Neural progenitor cell (in vitro differentiated cells): ENCODE data around the gene KDM4B. TPM values are rescaled to one million over a fixed set of nuclear protein-coding genes. Genes with fewer than 3 reads are reported as not detected.

ENCODE experiments used
- DNase-seq: peaks from one replicate; pipeline ENCODE4 v3.0.0-alpha.2; 2016; ENCODE audit warnings: low spot score
- H2AFZ ChIP-seq: fragments of 200-600 bp; sonication (generic); replicated peaks from 2 replicates; pipeline ENCODE4 v1.6.1; 2016; ENCODE audit warnings: antibody characterized with exemption
- H3F3A ChIP-seq: fragments of 200-600 bp; sonication (generic); 2 replicates; pipeline ENCODE4 v1.6.1; 2016; ENCODE audit warnings: antibody characterized with exemption, low read depth
- H3K27ac ChIP-seq: fragments of 200-600 bp; sonication (generic); 2 replicates; pipeline ENCODE4 v1.5.1; 2016; ENCODE audit warnings: mild to moderate bottlenecking
- H3K27me3 ChIP-seq: fragments of 200-600 bp; sonication (generic); 2 replicates; pipeline ENCODE4 v1.6.1; 2016; ENCODE audit warnings: mild to moderate bottlenecking, moderate library complexity
- H3K36me3 ChIP-seq: fragments of 200-600 bp; sonication (generic); 2 replicates; pipeline ENCODE4 v1.5.1; 2016
- H3K4me1 ChIP-seq: fragments of 200-600 bp; sonication (generic); 2 replicates; pipeline ENCODE4 v1.6.1; 2016; ENCODE audit warnings: mixed run types
- H3K4me2 ChIP-seq: fragments of 200-600 bp; sonication (generic); 2 replicates; pipeline ENCODE4 v1.6.1; 2016
- H3K4me3 ChIP-seq: fragments of 200-600 bp; sonication (generic); 2 replicates; pipeline ENCODE4 v1.5.1; 2016
- H3K79me2 ChIP-seq: fragments of 200-600 bp; sonication (generic); 2 replicates; pipeline ENCODE4 v1.6.1; 2016; ENCODE audit warnings: low read depth
- H3K9ac ChIP-seq: fragments of 200-600 bp; sonication (generic); 2 replicates; pipeline ENCODE4 v1.6.1; 2016
- H3K9me3 ChIP-seq: fragments of 200-600 bp; sonication (generic); 2 replicates; pipeline ENCODE4 v1.5.1; 2016; ENCODE audit warnings: low read depth
- H4K20me1 ChIP-seq: fragments of 200-600 bp; sonication (generic); 2 replicates; pipeline ENCODE4 v1.6.1; 2016; ENCODE audit warnings: low read depth
- H3K27ac Mint-ChIP-seq: 3 replicates; pipeline ENCODE4 v1.8.0; 2021; ENCODE audit warnings: mixed read lengths
- H3K27me3 Mint-ChIP-seq: 2 replicates; pipeline ENCODE4 v1.8.0; 2022; ENCODE audit warnings: low read depth, mild to moderate bottlenecking, inconsistent platforms, moderate library complexity, mixed read lengths; ENCODE audit not compliant: insufficient read depth
- H3K36me3 Mint-ChIP-seq: 3 replicates; pipeline ENCODE4 v1.8.0; 2021; ENCODE audit warnings: mixed read lengths
- H3K4me1 Mint-ChIP-seq: 3 replicates; pipeline ENCODE4 v1.8.0; 2021; ENCODE audit warnings: mixed read lengths
- H3K4me3 Mint-ChIP-seq: 3 replicates; pipeline ENCODE4 v1.8.0; 2021; ENCODE audit warnings: mild to moderate bottlenecking, moderate library complexity, mixed read lengths
- H3K9me3 Mint-ChIP-seq: 3 replicates; pipeline ENCODE4 v1.8.0; 2020; ENCODE audit warnings: mixed read lengths
- EZH2 ChIP-seq: fragments of 200-600 bp; sonication (generic); IDR thresholded peaks from 2 replicates; pipeline ENCODE4 v1.6.1; 2017; ENCODE audit warnings: antibody characterized with exemption, mild to moderate bottlenecking, moderate library complexity
- EZH2phosphoT487 ChIP-seq: fragments of 200-600 bp; sonication (generic); IDR thresholded peaks from 2 replicates; pipeline ENCODE4 v1.6.1; 2017; ENCODE audit warnings: antibody characterized with exemption
- total RNA-seq: library from RNA; depleted of rRNA; stranded (reverse); fragments of >200 nt; gene quantifications from 2 replicates; pipeline ENCODE4 v1.2.3, GENCODE V29; 2015; ENCODE audit warnings: low replicate concordance
- TF ChIP-seq, protein P1 (sequence below): fragments of 200-600 bp; sonication (generic); IDR thresholded peaks from 2 replicates; pipeline ENCODE4 v1.5.1; 2017; ENCODE audit warnings: antibody characterized with exemption, mild to moderate bottlenecking

KDM4B gene
- total RNA-seq, 1 donor from 2014 or later = 16.0 TPM

DNA sequence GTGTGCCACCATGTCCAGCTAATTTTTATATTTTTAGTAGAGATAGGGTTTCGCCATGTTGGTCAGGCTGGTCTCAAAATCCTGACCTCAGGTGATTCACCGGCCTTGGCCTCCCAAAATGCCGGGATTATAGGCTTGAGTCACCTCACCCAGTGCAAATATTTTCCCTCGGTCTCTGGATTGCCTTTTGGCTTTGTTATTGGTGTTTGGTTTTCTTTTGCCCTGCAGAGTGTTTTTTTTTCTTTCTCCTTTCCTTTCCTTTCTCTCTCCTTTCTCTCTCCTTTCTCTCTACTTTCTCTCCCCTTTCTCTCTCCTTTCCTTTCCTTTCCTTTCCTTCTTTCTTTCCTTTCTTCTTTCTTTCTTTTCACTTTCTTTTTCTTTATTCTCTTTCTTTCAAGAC lies 33.2 kb downstream of the KDM4B start:
- H3K4me3 Mint-ChIP-seq = no peak overlapping the region
- peaks cover 78% of the 10 kb centered on the region for H4K20me1 ChIP-seq

DNA sequence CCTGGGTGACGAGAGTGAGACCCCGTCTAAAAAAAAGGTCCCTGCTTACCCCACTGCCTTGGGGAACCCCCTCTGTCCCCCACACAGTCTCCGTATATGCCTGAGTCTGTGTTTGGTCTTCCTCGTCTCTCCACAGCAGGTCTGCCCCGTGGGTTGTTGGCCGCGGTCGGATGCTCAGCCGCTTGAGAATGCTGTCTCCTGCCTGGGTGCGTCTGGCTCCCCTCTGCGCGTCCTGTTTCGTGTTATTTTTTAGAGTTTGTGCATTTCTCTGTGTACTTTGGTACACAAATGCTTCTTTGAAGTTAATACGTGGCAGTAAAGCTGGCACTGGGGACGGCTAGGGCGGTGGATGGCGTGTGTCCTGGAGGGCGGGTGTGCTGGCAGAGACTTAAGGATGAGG lies 34.9 kb downstream of the KDM4B start:
- H3K36me3 Mint-ChIP-seq = peaks cover 38% of the 10 kb centered on the region
- H3K4me1 ChIP-seq = no peaks in the 10 kb centered on the region
- H3K4me3 Mint-ChIP-seq = no peak overlapping the region
- H4K20me1 ChIP-seq = peaks cover 62% of the 10 kb centered on the region
- no peak overlapping the region for H3K4me3 ChIP-seq
- H3K27me3 ChIP-seq = no peaks in the 10 kb centered on the region
- H3K27ac Mint-ChIP-seq = peak overlapping the region; percentile 83
- TF ChIP-seq, protein P1, sequence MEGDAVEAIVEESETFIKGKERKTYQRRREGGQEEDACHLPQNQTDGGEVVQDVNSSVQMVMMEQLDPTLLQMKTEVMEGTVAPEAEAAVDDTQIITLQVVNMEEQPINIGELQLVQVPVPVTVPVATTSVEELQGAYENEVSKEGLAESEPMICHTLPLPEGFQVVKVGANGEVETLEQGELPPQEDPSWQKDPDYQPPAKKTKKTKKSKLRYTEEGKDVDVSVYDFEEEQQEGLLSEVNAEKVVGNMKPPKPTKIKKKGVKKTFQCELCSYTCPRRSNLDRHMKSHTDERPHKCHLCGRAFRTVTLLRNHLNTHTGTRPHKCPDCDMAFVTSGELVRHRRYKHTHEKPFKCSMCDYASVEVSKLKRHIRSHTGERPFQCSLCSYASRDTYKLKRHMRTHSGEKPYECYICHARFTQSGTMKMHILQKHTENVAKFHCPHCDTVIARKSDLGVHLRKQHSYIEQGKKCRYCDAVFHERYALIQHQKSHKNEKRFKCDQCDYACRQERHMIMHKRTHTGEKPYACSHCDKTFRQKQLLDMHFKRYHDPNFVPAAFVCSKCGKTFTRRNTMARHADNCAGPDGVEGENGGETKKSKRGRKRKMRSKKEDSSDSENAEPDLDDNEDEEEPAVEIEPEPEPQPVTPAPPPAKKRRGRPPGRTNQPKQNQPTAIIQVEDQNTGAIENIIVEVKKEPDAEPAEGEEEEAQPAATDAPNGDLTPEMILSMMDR = no peak
- no peak for TF ChIP-seq EZH2
- H3K27ac ChIP-seq = no peak overlapping the region
- H3F3A ChIP-seq = no peaks in the 10 kb centered on the region
- H3K4me1 Mint-ChIP-seq = peaks cover 7% of the 10 kb centered on the region
- DNase-seq = no peak
- no peaks in the 10 kb centered on the region for H3K9me3 ChIP-seq
- H3K9me3 Mint-ChIP-seq = peaks cover 7% of the 10 kb centered on the region
- no peak overlapping the region for H3K4me2 ChIP-seq
- no peaks in the 10 kb centered on the region for H3K27me3 Mint-ChIP-seq
- H3K79me2 ChIP-seq = peaks cover 89% of the 10 kb centered on the region
- no peak overlapping the region for H3K9ac ChIP-seq
- H3K36me3 ChIP-seq = no peaks in the 10 kb centered on the region
- no peak overlapping the region for H2AFZ ChIP-seq

More for the DNA sequence above, 33.2 kb downstream of the KDM4B start:
- peaks cover 32% of the 10 kb centered on the region for H3K36me3 Mint-ChIP-seq
- Histone ChIP-seq H2AFZ (no peak overlapping the region), H3K27ac (no peak overlapping the region), H3K4me3 (no peak overlapping the region), H3K9me3 (no peaks in the 10 kb centered on the region), H3F3A (no peaks in the 10 kb centered on the region), H3K9ac (no peak overlapping the region), H3K27me3 (no peaks in the 10 kb centered on the region), H3K4me1 (no peaks in the 10 kb centered on the region), H3K4me2 (no peak overlapping the region), H3K79me2 (peaks cover 88% of the 10 kb centered on the region), H3K36me3 (no peaks in the 10 kb centered on the region)
- no peak overlapping the region for H3K27ac Mint-ChIP-seq
- peaks cover 3% of the 10 kb centered on the region for H3K27me3 Mint-ChIP-seq
- no peak for TF ChIP-seq EZH2
- DNase-seq = no peak
- peaks cover 7% of the 10 kb centered on the region for H3K4me1 Mint-ChIP-seq
- H3K9me3 Mint-ChIP-seq = no peaks in the 10 kb centered on the region

DNA sequence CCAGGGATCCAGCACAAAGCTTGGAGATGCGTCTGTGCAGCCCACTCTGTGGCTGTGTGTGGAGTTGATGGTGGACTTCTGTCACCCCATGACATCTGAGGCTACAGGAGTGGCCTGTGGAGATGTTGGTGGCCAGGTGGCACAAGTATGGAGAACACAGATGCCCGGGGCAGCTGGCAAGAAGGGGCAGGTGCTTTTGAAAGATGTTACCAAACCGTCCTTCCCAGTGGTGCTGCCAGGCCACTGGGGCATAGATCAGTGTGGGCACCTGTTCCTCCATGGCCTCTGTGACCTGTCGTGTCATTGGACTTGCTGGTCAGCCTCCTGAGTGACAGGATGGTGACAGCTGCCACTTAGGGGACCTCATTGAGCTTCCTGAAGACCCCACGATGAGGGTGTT lies 36.2 kb downstream of the KDM4B start:
- Mint-ChIP-seq H3K9me3 (peaks cover 7% of the 10 kb centered on the region), H3K36me3 (peaks cover 34% of the 10 kb centered on the region), H3K4me1 (peaks cover 7% of the 10 kb centered on the region), H3K27ac (no peak overlapping the region), H3K4me3 (no peak overlapping the region), H3K27me3 (peaks cover 7% of the 10 kb centered on the region)
- H3K9me3 ChIP-seq = no peaks in the 10 kb centered on the region
- DNase-seq = no peak
- peaks cover 97% of the 10 kb centered on the region for H3K79me2 ChIP-seq
- no peaks in the 10 kb centered on the region for H3K4me1 ChIP-seq
- H3K27me3 ChIP-seq = no peaks in the 10 kb centered on the region
- no peak overlapping the region for H3K4me3 ChIP-seq
- H3K9ac ChIP-seq = no peak overlapping the region
- TF ChIP-seq, protein P1 = no peak
- TF ChIP-seq EZH2 (no peak), EZH2phosphoT487 (no peak)
- H2AFZ ChIP-seq = no peak overlapping the region
- no peaks in the 10 kb centered on the region for H3K36me3 ChIP-seq
- no peaks in the 10 kb centered on the region for H3F3A ChIP-seq
- peaks cover 69% of the 10 kb centered on the region for H4K20me1 ChIP-seq
- H3K27ac ChIP-seq = no peak overlapping the region
- H3K4me2 ChIP-seq = no peak overlapping the region

DNA sequence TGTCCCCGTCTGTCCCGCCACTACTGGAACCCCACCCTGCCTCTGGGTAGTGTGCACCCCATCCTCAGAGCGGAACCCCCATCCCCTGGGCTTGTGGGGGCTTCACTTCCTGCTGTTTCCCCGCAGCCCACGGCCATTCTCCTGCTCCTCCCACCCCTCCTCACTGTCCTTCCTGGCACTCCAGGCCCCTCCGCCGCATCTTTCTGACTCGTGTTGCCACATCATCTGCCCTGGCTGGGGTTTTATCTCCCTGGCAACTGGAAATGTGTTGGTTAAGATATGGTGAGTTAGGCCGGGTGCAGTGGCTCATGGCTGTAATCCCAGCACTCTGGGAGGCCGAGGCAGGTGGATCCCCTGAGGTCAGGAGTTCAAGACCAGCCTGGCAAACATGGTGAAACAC lies 37.3 kb downstream of the KDM4B start:
- H3K27ac Mint-ChIP-seq = no peak overlapping the region
- peaks cover 30% of the 10 kb centered on the region for H3K36me3 Mint-ChIP-seq
- Histone ChIP-seq H3F3A (no peaks in the 10 kb centered on the region), H3K27me3 (no peaks in the 10 kb centered on the region), H3K27ac (no peak overlapping the region), H3K79me2 (peaks cover 98% of the 10 kb centered on the region), H3K9ac (no peak overlapping the region), H3K4me1 (no peaks in the 10 kb centered on the region), H2AFZ (no peak overlapping the region), H4K20me1 (peaks cover 69% of the 10 kb centered on the region), H3K4me3 (no peak overlapping the region), H3K4me2 (no peak overlapping the region), H3K36me3 (no peaks in the 10 kb centered on the region), H3K9me3 (no peaks in the 10 kb centered on the region)
- H3K9me3 Mint-ChIP-seq = peaks cover 7% of the 10 kb centered on the region
- H3K4me1 Mint-ChIP-seq = peaks cover 7% of the 10 kb centered on the region
- no peak overlapping the region for H3K4me3 Mint-ChIP-seq
- TF ChIP-seq EZH2phosphoT487 = no peak
- TF ChIP-seq, protein P1 = no peak
- no peak for TF ChIP-seq EZH2
- DNase-seq = no peak
- H3K27me3 Mint-ChIP-seq = peaks cover 7% of the 10 kb centered on the region
